Measurements from ENCODE around the gene ZNF407. TPM values are rescaled to one million over a fixed set of nuclear protein-coding genes. Genes with fewer than 3 reads are reported as not detected.

The ZNF407 gene
- total and polyA plus RNA-seq, 2 experiments from 2014 or later: 2.1 to 10.4 TPM

DNA sequence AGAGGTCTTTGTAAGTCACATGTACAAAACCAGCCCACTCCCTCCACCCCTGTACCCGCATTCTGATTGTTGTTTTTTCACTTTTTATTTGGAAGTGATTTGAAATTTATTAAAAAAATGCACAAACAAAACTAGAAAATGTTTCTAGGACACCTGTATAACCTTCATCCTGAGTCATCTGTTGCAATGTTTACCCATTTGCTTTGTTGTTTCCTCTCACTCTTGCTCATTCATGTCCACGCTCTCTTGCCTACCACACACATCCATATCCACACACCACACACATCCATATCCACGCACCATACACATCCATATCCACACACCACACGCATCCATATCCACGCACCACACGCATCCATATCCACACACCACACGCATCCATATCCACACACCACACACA lies 18.8 kb downstream of the ZNF407 start:
- no peak overlapping the region for H3K27ac Mint-ChIP-seq
- Histone ChIP-seq H3K4me2 (no peak overlapping the region), H3K79me2 (replicated peaks; ENCODE audit: insufficient read depth) (peaks cover 11% of the 10 kb centered on the region; the same call in 1 of the 2 replicates), H3K27ac (ENCODE audit: low read depth) (no peak overlapping the region), H3F3A (replicated peaks; ENCODE audit: low read depth) (no peaks in the 10 kb centered on the region), H4K20me1 (replicated peaks; ENCODE audit: insufficient read depth) (0 out of 2 replicates have a peak, but pooled peaks cover 6% of the 10 kb centered on the region), H2AFZ (no peak overlapping the region), H3K9me2 (ENCODE audit: insufficient read depth) (no peaks in the 10 kb centered on the region), H3K4me1 (ENCODE audit: insufficient read depth) (no peaks in the 10 kb centered on the region), H3K27me3 (ENCODE audit: insufficient read depth) (no peaks in the 10 kb centered on the region), H3K4me3 (no peak overlapping the region), H3K36me3 (ENCODE audit: insufficient read depth) (no peaks in the 10 kb centered on the region)
- TF ChIP-seq ZNF331 (CRISPR knock-in tag; IDR thresholded peaks at IDR 0.05; ENCODE audit: low read depth) (no peak), ZNF114 (CRISPR knock-in tag; IDR thresholded peaks at IDR 0.05) (no peak), EZH2 (IDR thresholded peaks at IDR 0.05; ENCODE audit: low read depth, unreplicated experiment) (no peak), CREB1 (CRISPR knock-in tag; IDR thresholded peaks at IDR 0.05; ENCODE audit: low read depth) (no peak), POLR2AphosphoS5 (IDR thresholded peaks at IDR 0.05; ENCODE audit: low read depth) (no peak), EZH2phosphoT487 (IDR thresholded peaks at IDR 0.05; ENCODE audit: unreplicated experiment) (no peak), STAT1 (IDR thresholded peaks at IDR 0.05; ENCODE audit: unreplicated experiment) (no peak)
- TF ChIP-seq, protein P1, sequence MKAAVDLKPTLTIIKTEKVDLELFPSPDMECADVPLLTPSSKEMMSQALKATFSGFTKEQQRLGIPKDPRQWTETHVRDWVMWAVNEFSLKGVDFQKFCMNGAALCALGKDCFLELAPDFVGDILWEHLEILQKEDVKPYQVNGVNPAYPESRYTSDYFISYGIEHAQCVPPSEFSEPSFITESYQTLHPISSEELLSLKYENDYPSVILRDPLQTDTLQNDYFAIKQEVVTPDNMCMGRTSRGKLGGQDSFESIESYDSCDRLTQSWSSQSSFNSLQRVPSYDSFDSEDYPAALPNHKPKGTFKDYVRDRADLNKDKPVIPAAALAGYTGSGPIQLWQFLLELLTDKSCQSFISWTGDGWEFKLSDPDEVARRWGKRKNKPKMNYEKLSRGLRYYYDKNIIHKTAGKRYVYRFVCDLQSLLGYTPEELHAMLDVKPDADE (IDR thresholded peaks at IDR 0.05): no peak
- TF ChIP-seq, protein P2, sequence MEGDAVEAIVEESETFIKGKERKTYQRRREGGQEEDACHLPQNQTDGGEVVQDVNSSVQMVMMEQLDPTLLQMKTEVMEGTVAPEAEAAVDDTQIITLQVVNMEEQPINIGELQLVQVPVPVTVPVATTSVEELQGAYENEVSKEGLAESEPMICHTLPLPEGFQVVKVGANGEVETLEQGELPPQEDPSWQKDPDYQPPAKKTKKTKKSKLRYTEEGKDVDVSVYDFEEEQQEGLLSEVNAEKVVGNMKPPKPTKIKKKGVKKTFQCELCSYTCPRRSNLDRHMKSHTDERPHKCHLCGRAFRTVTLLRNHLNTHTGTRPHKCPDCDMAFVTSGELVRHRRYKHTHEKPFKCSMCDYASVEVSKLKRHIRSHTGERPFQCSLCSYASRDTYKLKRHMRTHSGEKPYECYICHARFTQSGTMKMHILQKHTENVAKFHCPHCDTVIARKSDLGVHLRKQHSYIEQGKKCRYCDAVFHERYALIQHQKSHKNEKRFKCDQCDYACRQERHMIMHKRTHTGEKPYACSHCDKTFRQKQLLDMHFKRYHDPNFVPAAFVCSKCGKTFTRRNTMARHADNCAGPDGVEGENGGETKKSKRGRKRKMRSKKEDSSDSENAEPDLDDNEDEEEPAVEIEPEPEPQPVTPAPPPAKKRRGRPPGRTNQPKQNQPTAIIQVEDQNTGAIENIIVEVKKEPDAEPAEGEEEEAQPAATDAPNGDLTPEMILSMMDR (conservative IDR thresholded peaks at IDR 0.05; ENCODE audit: low read depth in 2 of 2): no peak
- H3K4me3 Mint-ChIP-seq: no peak overlapping the region
- ATAC-seq: no peak
- no peak for DNase-seq (ENCODE audit: low spot score)
- H3K27me3 Mint-ChIP-seq (ENCODE audit: insufficient read depth, low read depth, poor library complexity): no peaks in the 10 kb centered on the region
- no peaks in the 10 kb centered on the region for H3K9me3 Mint-ChIP-seq
- H3K4me1 Mint-ChIP-seq: peaks cover 3% of the 10 kb centered on the region; the same call in 2 of the 3 replicates
- H3K36me3 Mint-ChIP-seq (ENCODE audit: low read depth): no peaks in the 10 kb centered on the region

DNA sequence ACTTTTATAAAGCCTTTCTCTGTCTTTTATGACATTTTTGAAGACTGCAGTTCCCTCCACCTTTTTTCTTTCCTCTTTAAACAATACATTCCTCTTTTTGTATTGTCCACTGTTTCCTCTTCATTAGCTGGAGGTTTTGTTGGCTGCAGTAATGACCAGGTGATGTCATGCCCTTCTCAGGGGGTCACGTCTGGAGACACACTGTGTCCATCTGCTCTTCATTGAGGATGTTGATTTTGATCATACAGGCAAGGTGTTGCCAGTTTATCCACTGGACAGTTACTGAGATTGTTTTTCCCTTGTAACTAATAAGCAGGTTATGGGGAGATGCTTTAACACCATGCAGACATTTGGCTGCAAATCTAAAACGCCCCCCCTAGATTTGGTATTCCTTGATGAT lies 19.8 kb downstream of the ZNF407 start:
- H3K9me2 ChIP-seq (ENCODE audit: insufficient read depth): no peaks in the 10 kb centered on the region
- H3K27ac Mint-ChIP-seq: no peak overlapping the region
- no peak overlapping the region for H3K4me2 ChIP-seq
- no peak overlapping the region for H3K27ac ChIP-seq (ENCODE audit: low read depth)
- no peak overlapping the region for H3K4me3 ChIP-seq
- H3K36me3 ChIP-seq (ENCODE audit: insufficient read depth): no peaks in the 10 kb centered on the region
- H3K27me3 ChIP-seq (ENCODE audit: insufficient read depth): no peaks in the 10 kb centered on the region
- H3K9me3 Mint-ChIP-seq: no peaks in the 10 kb centered on the region
- peaks cover 3% of the 10 kb centered on the region; the same call in 2 of the 3 replicates for H3K4me1 Mint-ChIP-seq
- no peaks in the 10 kb centered on the region for H3K4me1 ChIP-seq (ENCODE audit: insufficient read depth)
- H4K20me1 ChIP-seq (replicated peaks; ENCODE audit: insufficient read depth): no peaks in the 10 kb centered on the region
- DNase-seq (ENCODE audit: low spot score): no peak
- no peak overlapping the region for H2AFZ ChIP-seq
- H3K36me3 Mint-ChIP-seq (ENCODE audit: low read depth): no peaks in the 10 kb centered on the region
- no peak for TF ChIP-seq ZNF331 (CRISPR knock-in tag; IDR thresholded peaks at IDR 0.05; ENCODE audit: low read depth)
- no peak for TF ChIP-seq CREB1 (CRISPR knock-in tag; IDR thresholded peaks at IDR 0.05; ENCODE audit: low read depth)
- no peak for TF ChIP-seq EZH2phosphoT487 (IDR thresholded peaks at IDR 0.05; ENCODE audit: unreplicated experiment)
- no peak for TF ChIP-seq ZNF114 (CRISPR knock-in tag; IDR thresholded peaks at IDR 0.05)
- no peak for TF ChIP-seq EZH2 (IDR thresholded peaks at IDR 0.05; ENCODE audit: low read depth, unreplicated experiment)
- ATAC-seq: no peak
- H3K79me2 ChIP-seq (replicated peaks; ENCODE audit: insufficient read depth): peaks cover 11% of the 10 kb centered on the region; the same call in 1 of the 2 replicates
- no peaks in the 10 kb centered on the region for H3K27me3 Mint-ChIP-seq (ENCODE audit: insufficient read depth, low read depth, poor library complexity)
- no peak overlapping the region for H3K4me3 Mint-ChIP-seq
- no peaks in the 10 kb centered on the region for H3F3A ChIP-seq (replicated peaks; ENCODE audit: low read depth)
